HG02763 (cell line): ENCODE data around the gene TEC.
"Not testable (repeated sequence)": the region's sequence is repeated elsewhere in the genome, so short reads cannot be mapped to it uniquely, and the experiment has no call there.

Experiments
- ATAC-seq: cut with Tn5 transposase; IDR thresholded peaks from one replicate; pipeline ENCODE4 v1.9.1; 2021; ENCODE audit warnings: mild to moderate bottlenecking, moderate library complexity; ENCODE audit not compliant: unreplicated experiment

The TEC gene

GRCh38 chr4:48243887-48244286 is 25.8 kb downstream of the TEC start:
- ATAC-seq = no peak

GRCh38 chr4:48243429-48243828 is 26.2 kb downstream of the TEC start:
- no peak for ATAC-seq

- no peak for ATAC-seq
Measured at GRCh38 chr4:48242511-48243195, 27.0 kb downstream of the TEC start.

GRCh38 chr4:48241731-48242130 is 27.9 kb downstream of the TEC start:
- no peak for ATAC-seq

- no peak for ATAC-seq
Measured at GRCh38 chr4:48237996-48238645, 31.5 kb downstream of the TEC start.

GRCh38 chr4:48235050-48235449 is 34.6 kb downstream of the TEC start:
- no peak for ATAC-seq

- no peak for ATAC-seq
Measured at GRCh38 chr4:48234575-48234974, 35.1 kb downstream of the TEC start.

GRCh38 chr4:48228949-48229348 is 40.7 kb downstream of the TEC start:
- no peak for ATAC-seq

- ATAC-seq = no peak
Measured at GRCh38 chr4:48227662-48228061, 42.0 kb downstream of the TEC start.

- no peak for ATAC-seq
Measured at GRCh38 chr4:48226199-48226598, 43.4 kb downstream of the TEC start.

GRCh38 chr4:48225368-48226141 is 44.1 kb downstream of the TEC start:
- ATAC-seq = no peak

- no peak for ATAC-seq
Measured at GRCh38 chr4:48224606-48225005, 45.0 kb downstream of the TEC start.

GRCh38 chr4:48223633-48224295 is 45.9 kb downstream of the TEC start:
- ATAC-seq = no peak

- no peak for ATAC-seq
Measured at GRCh38 chr4:48222491-48222890, 47.1 kb downstream of the TEC start.

- not testable (repeated sequence) for ATAC-seq
Measured at GRCh38 chr4:48219430-48219829, 50.2 kb downstream of the TEC start.

GRCh38 chr4:48216563-48216962 is 53.1 kb downstream of the TEC start:
- no peak for ATAC-seq

GRCh38 chr4:48215977-48216376 is 53.7 kb downstream of the TEC start:
- ATAC-seq = no peak

GRCh38 chr4:48212165-48212564 is 57.5 kb downstream of the TEC start:
- ATAC-seq = peak; percentile 82

GRCh38 chr4:48210966-48211328 is 58.7 kb downstream of the TEC start:
- ATAC-seq = no peak

- no peak for ATAC-seq
Measured at GRCh38 chr4:48205626-48206025, 64.0 kb downstream of the TEC start.

GRCh38 chr4:48205107-48205506 is 64.5 kb downstream of the TEC start:
- no peak for ATAC-seq

GRCh38 chr4:48203819-48204218 is 65.8 kb downstream of the TEC start:
- ATAC-seq = peak; percentile 46
